SK-N-SH (cell line): ENCODE data around the gene ENTREP3. TPM values are rescaled to one million over a fixed set of nuclear protein-coding genes. Genes with fewer than 3 reads are reported as not detected.

ENCODE experiments used
- CTCF ChIA-PET: fragments of 300-600, 350-600 bp; formaldehyde crosslinking; extraction: SDS; loops from one replicate; lab custom pipeline; 2021; lab: Yijun Ruan, JAX
- POLR2A ChIA-PET: fragments of 350-600 bp; sonication (Branson Sonifier 250); formaldehyde crosslinking; extraction: SDS; loops from one replicate; lab custom pipeline; 2020; ENCODE audit warnings: antibody characterized with exemption, inconsistent platforms; lab: Yijun Ruan, JAX
- DNase-seq: peaks from one replicate; pipeline ENCODE4 v3.0.0; 2012
- H2AFZ ChIP-seq: fragments of 200-600 bp; sonication (generic); 2 replicates; pipeline ENCODE4 v1.8.1; 2016; ENCODE audit warnings: antibody characterized with exemption, mild to moderate bottlenecking, low read depth
- H3F3A ChIP-seq: fragments of 200-600 bp; sonication (generic); replicated peaks from 2 replicates; pipeline ENCODE3; 2016; ENCODE audit warnings: antibody characterized with exemption, mild to moderate bottlenecking; ENCODE audit not compliant: insufficient read depth
- H3K27ac ChIP-seq, 2 experiments: fragments of 200-500 bp in 1 of 2; fragments of 200-600 bp in 1 of 2; sonication (Bioruptor generic) in 1 of 2; sonication (generic), shearing (Covaris generic) in 1 of 2; 2 replicates each; pipeline versions ENCODE4 v1.5.1 to v1.6.1; 2014 to 2016; ENCODE audit warnings: low read depth in 2 of 2, inconsistent platforms in 1 of 2, low read length in 1 of 2, mild to moderate bottlenecking in 1 of 2, mixed read lengths in 1 of 2
- H3K27me3 ChIP-seq: fragments of 200-600 bp; sonication (generic), shearing (Covaris generic); 2 replicates; pipeline ENCODE4 v1.6.1; 2016; ENCODE audit warnings: mixed run types; ENCODE audit not compliant: insufficient read depth
- H3K36me3 ChIP-seq, 2 experiments: fragments of 200-500 bp in 1 of 2; fragments of 200-600 bp in 1 of 2; sonication (Bioruptor generic) in 1 of 2; sonication (generic) in 1 of 2; replicated peaks in 1 of 2; 2 replicates each; pipeline versions ENCODE3 to v1.5.1; 2014 to 2016; ENCODE audit warnings: low read length in 1 of 2, mild to moderate bottlenecking in 1 of 2; ENCODE audit not compliant: insufficient read depth in 2 of 2, control insufficient read depth in 1 of 2
- H3K4me1 ChIP-seq, 2 experiments: fragments of 200-500 bp in 1 of 2; fragments of 200-600 bp in 1 of 2; sonication (Bioruptor generic) in 1 of 2; sonication (generic), shearing (Covaris generic) in 1 of 2; 2 replicates each; pipeline versions ENCODE4 v1.5.1 to v1.6.1; 2014 to 2016; ENCODE audit warnings: low read depth in 1 of 2, low read length in 1 of 2, mixed run types in 1 of 2; ENCODE audit not compliant: insufficient read depth in 2 of 2, control insufficient read depth in 1 of 2
- H3K4me2 ChIP-seq: fragments of 200-600 bp; sonication (generic), shearing (Covaris generic); 2 replicates; pipeline ENCODE4 v1.6.1; 2017; ENCODE audit warnings: mixed run types
- H3K4me3 ChIP-seq, 2 experiments: fragments of 200-500 bp in 1 of 2; fragments of 200-600 bp in 1 of 2; sonication (Bioruptor generic) in 1 of 2; sonication (generic), shearing (Covaris generic) in 1 of 2; 2 replicates each; pipeline versions ENCODE4 v1.5.1 to v1.8.1; 2014 to 2016; ENCODE audit warnings: low read depth in 2 of 2, inconsistent platforms in 1 of 2, low read length in 1 of 2, mild to moderate bottlenecking in 1 of 2, mixed read lengths in 1 of 2, moderate library complexity in 1 of 2
- H3K79me2 ChIP-seq: fragments of 200-600 bp; sonication (generic); 2 replicates; pipeline ENCODE4 v1.8.1; 2017; ENCODE audit warnings: mild to moderate bottlenecking; ENCODE audit not compliant: insufficient read depth
- H3K9ac ChIP-seq: fragments of 200-600 bp; sonication (generic); 2 replicates; pipeline ENCODE4 v1.6.1; 2017; ENCODE audit warnings: mixed run types
- H3K9me2 ChIP-seq: fragments of 200-600 bp; sonication (generic); 2 replicates; pipeline ENCODE4 v1.6.1; 2017; ENCODE audit warnings: mixed run types
- H3K9me3 ChIP-seq: fragments of 200-600 bp; sonication (generic); 2 replicates; pipeline ENCODE4 v1.6.1; 2017; ENCODE audit warnings: mixed run types, mild to moderate bottlenecking, moderate library complexity
- H4K20me1 ChIP-seq: fragments of 200-600 bp; sonication (generic); 2 replicates; pipeline ENCODE4 v1.6.1; 2017; ENCODE audit warnings: mild to moderate bottlenecking, mixed run types; ENCODE audit not compliant: insufficient read depth
- CTCF ChIP-seq: fragments of 200-600 bp; sonication (generic); IDR thresholded peaks from 2 replicates; pipeline ENCODE4 v1.6.1; 2017; ENCODE audit warnings: antibody characterized with exemption, mild to moderate bottlenecking, moderate library complexity
- EP300 ChIP-seq, 2 experiments: IDR thresholded peaks; 2 replicates each; pipeline versions ENCODE4 v1.4.0 to v1.6.1; 2012; ENCODE audit warnings: borderline replicate concordance in 1 of 2, low read depth in 1 of 2, low read length in 1 of 2
- FOSL2 ChIP-seq: IDR thresholded peaks from 2 replicates; pipeline ENCODE4 v1.4.0; 2012; ENCODE audit warnings: low read depth, mild to moderate bottlenecking, moderate library complexity, borderline replicate concordance
- FOXM1 ChIP-seq: IDR thresholded peaks from 2 replicates; pipeline ENCODE4 v1.4.0; 2012; ENCODE audit warnings: low read depth, mild to moderate bottlenecking
- MXI1 ChIP-seq: IDR thresholded peaks from 2 replicates; pipeline ENCODE4 v1.6.1; 2012; ENCODE audit warnings: mild to moderate bottlenecking, low read depth, low read length, improper control_type of control experiment
- PBX3 ChIP-seq: IDR thresholded peaks from 2 replicates; pipeline ENCODE4; 2012
- POLR2AphosphoS5 ChIP-seq: IDR thresholded peaks from 2 replicates; pipeline ENCODE4 v1.6.1; 2012; ENCODE audit warnings: low read depth, low read length
- RAD21 ChIP-seq: IDR thresholded peaks from 2 replicates; pipeline ENCODE4 v1.6.1; 2012; ENCODE audit warnings: mild to moderate bottlenecking, low read length
- TAF1 ChIP-seq: IDR thresholded peaks from 2 replicates; pipeline ENCODE4 v1.6.1; 2012; ENCODE audit warnings: low read depth, mild to moderate bottlenecking, low read length, moderate library complexity, borderline replicate concordance
- WGBS: methylation state at CpG from one replicate; pipeline ENCODE4 v1.1.6; 2017; ENCODE audit warnings: low lambda C conversion rate; 5-methylcytosine and 5-hydroxymethylcytosine counted together
- polyA plus RNA-seq, 3 experiments: library from polyadenylated mRNA; depleted of rRNA; stranded (reverse); fragments of >200 nt; gene quantifications; 2 replicates each; pipeline ENCODE4 v1.2.3, GENCODE V29; 2012
- TF ChIP-seq, protein P1 (sequence below): IDR thresholded peaks from 2 replicates; pipeline ENCODE4 v1.4.0; 2012; ENCODE audit warnings: low read depth, borderline replicate concordance
- TF ChIP-seq, protein P2 (sequence below): IDR thresholded peaks from 2 replicates; pipeline ENCODE4 v1.4.0; 2012; ENCODE audit warnings: low read depth

The ENTREP3 gene
- polyA plus RNA-seq, 1 of the 3 experiments (the other 2 are of a cell fraction), result 30.6 TPM

DNA sequence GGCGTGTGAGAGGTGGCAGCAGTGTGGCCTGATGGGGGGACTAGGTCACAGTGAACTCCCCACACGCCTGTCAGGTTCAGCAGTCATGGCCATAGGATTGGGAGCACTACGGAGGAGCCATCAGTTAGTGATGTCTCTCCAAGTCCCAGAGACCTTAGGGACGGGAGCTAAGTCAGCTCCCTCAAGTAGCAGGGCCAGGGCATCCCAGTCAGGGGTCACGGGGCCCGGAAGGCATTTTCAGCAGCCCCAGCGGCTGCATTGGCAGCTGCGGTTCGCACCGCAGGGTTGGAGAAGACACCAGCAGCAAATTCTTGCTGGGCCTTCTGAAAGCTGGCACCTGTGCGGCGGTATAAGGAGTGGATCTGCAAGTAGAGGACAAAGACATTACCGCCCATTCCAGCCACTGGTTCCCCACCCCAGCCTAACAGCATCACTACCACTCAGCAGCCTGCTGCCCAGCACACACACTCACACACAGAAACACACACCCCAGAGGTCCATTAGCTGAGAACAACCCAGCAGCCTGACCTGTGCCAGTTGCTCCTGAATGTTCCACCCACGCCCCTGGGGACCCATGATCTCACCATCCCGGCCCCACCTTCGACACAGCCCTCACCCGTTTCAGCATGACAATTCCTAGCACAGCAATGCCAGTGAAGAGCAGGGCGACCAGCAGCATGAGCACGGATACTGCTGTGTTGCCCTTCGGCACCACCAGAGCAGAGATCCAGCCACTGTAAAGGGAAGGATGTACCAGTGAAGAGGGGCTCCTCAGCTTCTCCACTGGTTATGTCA, 972 bp upstream of the ENTREP3 start (continued):
- TF ChIP-seq PBX3, result no peak
- no peak for TF ChIP-seq RAD21
- TF ChIP-seq, protein P1, sequence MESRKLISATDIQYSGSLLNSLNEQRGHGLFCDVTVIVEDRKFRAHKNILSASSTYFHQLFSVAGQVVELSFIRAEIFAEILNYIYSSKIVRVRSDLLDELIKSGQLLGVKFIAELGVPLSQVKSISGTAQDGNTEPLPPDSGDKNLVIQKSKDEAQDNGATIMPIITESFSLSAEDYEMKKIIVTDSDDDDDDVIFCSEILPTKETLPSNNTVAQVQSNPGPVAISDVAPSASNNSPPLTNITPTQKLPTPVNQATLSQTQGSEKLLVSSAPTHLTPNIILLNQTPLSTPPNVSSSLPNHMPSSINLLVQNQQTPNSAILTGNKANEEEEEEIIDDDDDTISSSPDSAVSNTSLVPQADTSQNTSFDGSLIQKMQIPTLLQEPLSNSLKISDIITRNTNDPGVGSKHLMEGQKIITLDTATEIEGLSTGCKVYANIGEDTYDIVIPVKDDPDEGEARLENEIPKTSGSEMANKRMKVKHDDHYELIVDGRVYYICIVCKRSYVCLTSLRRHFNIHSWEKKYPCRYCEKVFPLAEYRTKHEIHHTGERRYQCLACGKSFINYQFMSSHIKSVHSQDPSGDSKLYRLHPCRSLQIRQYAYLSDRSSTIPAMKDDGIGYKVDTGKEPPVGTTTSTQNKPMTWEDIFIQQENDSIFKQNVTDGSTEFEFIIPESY, result no peak

- Histone ChIP-seq H3K27me3 (no peaks in the 10 kb centered on the region), H3K4me3 (peak overlapping the region; percentile 79 to 82), H4K20me1 (no peaks in the 10 kb centered on the region), H3K79me2 (peaks cover 23% of the 10 kb centered on the region), H3K9ac (peak overlapping the region; percentile 77), H2AFZ (peak overlapping the region; percentile 77), H3K27ac (peak overlapping the region; percentile 76 to 93; a peak in 3 of 4 replicates), H3K4me2 (peak overlapping the region; percentile 100), H3K9me2 (no peaks in the 10 kb centered on the region), H3K36me3 (peaks cover 15 to 29% of the 10 kb centered on the region in 2 experiments), H3F3A (peaks cover 43% of the 10 kb centered on the region), H3K4me1 (peaks cover 0 to 20% of the 10 kb centered on the region in 2 experiments; a peak in 1 of 4 replicates), H3K9me3 (no peaks in the 10 kb centered on the region)
- WGBS, result 8% methylated on average over 17 of the region's 35 CpGs
- DNase-seq, result peak; percentile 75
- TF ChIP-seq EP300 (IDR thresholded peaks at IDR 0.05; ENCODE audit: borderline replicate concordance in 1 of 2, low read depth in 1 of 2, low read length in 1 of 2) (no peak), MXI1 (peak; percentile 4; the same call in 1 of the 2 replicates), FOSL2 (no peak), CTCF (no peak), TAF1 (no peak), FOXM1 (no peak), PBX3 (no peak), POLR2AphosphoS5 (no peak)
- TF ChIP-seq, protein P2, sequence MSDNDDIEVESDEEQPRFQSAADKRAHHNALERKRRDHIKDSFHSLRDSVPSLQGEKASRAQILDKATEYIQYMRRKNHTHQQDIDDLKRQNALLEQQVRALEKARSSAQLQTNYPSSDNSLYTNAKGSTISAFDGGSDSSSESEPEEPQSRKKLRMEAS, result 0 out of 2 replicates have a peak, but pooled peaks have one; percentile 8
- TF ChIP-seq, protein P1, result no peak
- ChIA-PET POLR2A (interaction anchor here (0.6 to 2.4 kb wide), 4 partner anchors 9 to 18 kb away, joined by 3 to 7 read pairs (median 4); partner anchors contain the start of gene CLK2), CTCF (interaction anchor here (0.7 to 13.3 kb wide), 8 partner anchors 10 to 812 kb away, joined by 3 to 184 read pairs (median 4); partner anchors contain the start of genes CLK2, KRTCAP2, RUSC1 and TRIM46)
Measured at GRCh38 chr1:155254714-155255242, 505 bp downstream of the ENTREP3 start.
